Type B pancreatic cell (in vitro differentiated cells): ENCODE measurements around the gene CNTN4. TPM values are rescaled to one million over a fixed set of nuclear protein-coding genes. Genes with fewer than 3 reads are reported as not detected.
"Not testable (repeated sequence)": the region's sequence is repeated elsewhere in the genome, so short reads cannot be mapped to it uniquely, and the experiment has no call there.

Source experiments
- DNase-seq: peaks from one replicate; pipeline ENCODE4 v3.0.0; 2021; ENCODE audit warnings: mixed read lengths; ENCODE audit not compliant: unreplicated experiment; ENCODE audit errors: extremely low spot score
- H3K27ac Mint-ChIP-seq: 2 replicates; pipeline ENCODE4 v1.8.0; 2021; ENCODE audit warnings: mild to moderate bottlenecking, mixed read lengths
- H3K27me3 Mint-ChIP-seq: 2 replicates; pipeline ENCODE4 v1.8.0; 2021; ENCODE audit warnings: mixed read lengths
- H3K36me3 Mint-ChIP-seq: 2 replicates; pipeline ENCODE4 v1.8.0; 2021; ENCODE audit warnings: mixed read lengths
- H3K4me1 Mint-ChIP-seq: one replicate; pipeline ENCODE4 v1.8.0; 2021; ENCODE audit warnings: mixed read lengths; ENCODE audit not compliant: unreplicated experiment
- H3K4me3 Mint-ChIP-seq: 2 replicates; pipeline ENCODE4 v1.8.0; 2021; ENCODE audit warnings: mild to moderate bottlenecking, mixed read lengths
- H3K9me3 Mint-ChIP-seq: 2 replicates; pipeline ENCODE4 v1.8.0; 2021; ENCODE audit warnings: mixed read lengths
- CTCF ChIP-seq: fragments of 200-600 bp; sonication (generic); conservative IDR thresholded peaks from 2 replicates; pipeline ENCODE4 v1.5.0; 2021; ENCODE audit warnings: antibody characterized with exemption, mild to moderate bottlenecking
- total RNA-seq: library from RNA; stranded (reverse); gene quantifications from 2 replicates; pipeline ENCODE4 v1.2.1, GENCODE V29; 2021; ENCODE audit warnings: low replicate concordance

The CNTN4 gene
- total RNA-seq, 1 donor from 2014 or later, result 29.7 TPM

- H3K27ac Mint-ChIP-seq, result no peak overlapping the region
- no peaks in the 10 kb centered on the region for H3K36me3 Mint-ChIP-seq
- no peaks in the 10 kb centered on the region for H3K9me3 Mint-ChIP-seq
- H3K4me1 Mint-ChIP-seq, result peaks cover 4% of the 10 kb centered on the region
- no peak for DNase-seq
- no peaks in the 10 kb centered on the region for H3K27me3 Mint-ChIP-seq
- H3K4me3 Mint-ChIP-seq, result no peak overlapping the region
- no peak for TF ChIP-seq CTCF
These were observed 428.3 kb downstream of the CNTN4 start for GRCh38 chr3:2526926-2527325.

GRCh38 chr3:2527328-2527727 is 428.7 kb downstream of the CNTN4 start:
- H3K4me3 Mint-ChIP-seq, H3K9me3 Mint-ChIP-seq, H3K27ac Mint-ChIP-seq, H3K27me3 Mint-ChIP-seq, H3K4me1 Mint-ChIP-seq, DNase-seq, H3K36me3 Mint-ChIP-seq: not testable (repeated sequence)

GRCh38 chr3:2534767-2535166 is 436.1 kb downstream of the CNTN4 start:
- H3K9me3 Mint-ChIP-seq, H3K36me3 Mint-ChIP-seq: not testable (repeated sequence)

GRCh38 chr3:2535206-2535605 is 436.5 kb downstream of the CNTN4 start:
- Mint-ChIP-seq H3K27ac (no peak overlapping the region), H3K4me1 (no peaks in the 10 kb centered on the region), H3K36me3 (no peaks in the 10 kb centered on the region), H3K4me3 (no peak overlapping the region), H3K27me3 (no peaks in the 10 kb centered on the region), H3K9me3 (no peaks in the 10 kb centered on the region)
- no peak for TF ChIP-seq CTCF
- no peak for DNase-seq

More at GRCh38 chr3:2534767-2535166, 436.1 kb downstream of the CNTN4 start:
- not testable (repeated sequence) for H3K27me3 Mint-ChIP-seq, H3K27ac Mint-ChIP-seq, H3K4me3 Mint-ChIP-seq, DNase-seq, H3K4me1 Mint-ChIP-seq

GRCh38 chr3:2536575-2536974 is 437.9 kb downstream of the CNTN4 start:
- DNase-seq, result no peak
- no peak overlapping the region for H3K27ac Mint-ChIP-seq
- H3K4me1 Mint-ChIP-seq, result no peaks in the 10 kb centered on the region
- H3K36me3 Mint-ChIP-seq, result no peaks in the 10 kb centered on the region
- H3K9me3 Mint-ChIP-seq, result no peaks in the 10 kb centered on the region
- H3K4me3 Mint-ChIP-seq, result no peak overlapping the region
- TF ChIP-seq CTCF, result no peak
- no peaks in the 10 kb centered on the region for H3K27me3 Mint-ChIP-seq

- Mint-ChIP-seq H3K27ac (no peak overlapping the region), H3K9me3 (no peaks in the 10 kb centered on the region), H3K36me3 (peaks cover 4% of the 10 kb centered on the region), H3K4me3 (no peak overlapping the region), H3K4me1 (no peaks in the 10 kb centered on the region), H3K27me3 (no peaks in the 10 kb centered on the region)
- no peak for TF ChIP-seq CTCF
- DNase-seq, result no peak
These were observed 441.4 kb downstream of the CNTN4 start for GRCh38 chr3:2540115-2540514.

GRCh38 chr3:2543247-2543646 is 444.6 kb downstream of the CNTN4 start:
- Mint-ChIP-seq H3K27ac (no peak overlapping the region), H3K4me3 (no peak overlapping the region), H3K36me3 (peaks cover 4% of the 10 kb centered on the region), H3K9me3 (no peaks in the 10 kb centered on the region), H3K27me3 (no peaks in the 10 kb centered on the region), H3K4me1 (no peaks in the 10 kb centered on the region)
- TF ChIP-seq CTCF, result no peak
- DNase-seq, result no peak
